HUES48 (cell line): ENCODE results near the gene ASPHD1.
A peak's percentile ranks its signal among the peaks of the same experiment; 100 is the strongest.

Source experiments
- H3K27ac ChIP-seq: one replicate; pipeline ENCODE4 v1.7.0; 2013; ENCODE audit warnings: low read depth, low read length, inconsistent platforms
- H3K27me3 ChIP-seq: 2 replicates; pipeline ENCODE4 v1.6.1; 2013; ENCODE audit warnings: mild to moderate bottlenecking, low read length; ENCODE audit not compliant: control insufficient read depth, insufficient read depth
- H3K36me3 ChIP-seq: 2 replicates; pipeline ENCODE4 v1.6.1; 2013; ENCODE audit warnings: low read length; ENCODE audit not compliant: control insufficient read depth, insufficient read depth
- H3K4me1 ChIP-seq: 2 replicates; pipeline ENCODE4 v1.6.1; 2013; ENCODE audit warnings: mild to moderate bottlenecking, low read length; ENCODE audit not compliant: control insufficient read depth, insufficient read depth
- H3K4me3 ChIP-seq: 2 replicates; pipeline ENCODE4 v1.5.1; 2013; ENCODE audit warnings: mild to moderate bottlenecking, low read depth, low read length
- H3K9ac ChIP-seq: 2 replicates; pipeline ENCODE4 v1.6.1; 2013; ENCODE audit warnings: mild to moderate bottlenecking, low read depth, low read length, moderate library complexity
- H3K9me3 ChIP-seq: 2 replicates; pipeline ENCODE4 v1.6.1; 2013; ENCODE audit warnings: low read length; ENCODE audit not compliant: control insufficient read depth, insufficient read depth

The ASPHD1 gene

DNA sequence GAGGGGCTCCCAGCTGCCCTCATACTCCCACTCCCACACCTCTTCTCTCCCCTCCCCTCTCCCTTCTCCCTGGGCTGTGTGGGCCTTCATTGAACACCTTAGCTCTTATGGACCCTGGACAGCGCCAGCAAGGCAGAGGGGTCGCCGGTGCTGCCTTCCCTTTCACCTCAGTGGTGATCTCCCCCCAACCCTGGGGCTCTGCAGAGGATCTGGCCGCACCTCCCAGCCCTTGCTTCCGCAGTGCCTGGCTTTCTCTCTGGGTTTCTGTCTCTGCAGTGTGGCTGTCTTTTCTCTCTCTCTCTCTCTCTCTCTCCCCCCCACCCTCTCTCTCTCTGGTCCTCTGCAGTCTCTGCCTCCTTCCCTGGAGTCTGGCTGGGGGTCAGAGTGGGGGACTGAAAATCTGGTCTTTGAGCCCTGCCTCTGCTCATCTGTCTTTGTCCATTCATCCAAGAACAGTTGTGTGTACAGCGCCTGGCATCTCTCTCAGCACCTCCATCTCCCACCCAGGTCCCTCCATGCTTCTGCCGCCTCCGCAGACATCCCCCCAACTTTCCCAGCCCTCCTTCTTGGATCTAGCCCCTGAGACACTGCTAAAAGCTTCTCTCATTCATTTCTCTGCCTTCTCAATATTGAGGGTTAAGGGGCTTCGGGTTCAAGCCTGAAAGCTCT, 2.0 kb upstream of the ASPHD1 start:
- peaks cover 13% of the 10 kb centered on the region for H3K4me1 ChIP-seq
- no peaks in the 10 kb centered on the region for H3K9me3 ChIP-seq
- H3K27me3 ChIP-seq = no peaks in the 10 kb centered on the region
- H3K27ac ChIP-seq = peak overlapping the region; percentile 89
- peaks cover 17% of the 10 kb centered on the region for H3K36me3 ChIP-seq
- peak overlapping the region; percentile 85 for H3K4me3 ChIP-seq
- H3K9ac ChIP-seq = peak overlapping the region; percentile 39; the same call in 1 of the 2 replicates

- Histone ChIP-seq H3K4me1 (peaks cover 13% of the 10 kb centered on the region), H3K27ac (peak overlapping the region; percentile 89), H3K9me3 (no peaks in the 10 kb centered on the region), H3K27me3 (no peaks in the 10 kb centered on the region), H3K9ac (peak overlapping the region; percentile 39; the same call in 1 of the 2 replicates), H3K36me3 (peaks cover 18% of the 10 kb centered on the region), H3K4me3 (peak overlapping the region; percentile 85)
Observed at GRCh38 chr16:29898804-29899515, 1.3 kb upstream of the ASPHD1 start.

- H3K4me3 ChIP-seq = peak within 1 kb of the TSS; percentile 85
- H3K4me1 ChIP-seq = peaks cover 13% of the 10 kb centered on the region
- peak within 1 kb of the TSS; percentile 89 for H3K27ac ChIP-seq
- H3K27me3 ChIP-seq = no peaks in the 10 kb centered on the region
- no peaks in the 10 kb centered on the region for H3K9me3 ChIP-seq
- H3K36me3 ChIP-seq = peaks cover 16% of the 10 kb centered on the region
- H3K9ac ChIP-seq = peak within 1 kb of the TSS; percentile 70
Observed at GRCh38 chr16:29899516-29900101, 679 bp upstream of the ASPHD1 start, which contains the start of gene SEZ6L2. SEZ6L2 (minus strand) TSS chr16:29899550; CDS start chr16:29899019, 531 bp downstream.

DNA sequence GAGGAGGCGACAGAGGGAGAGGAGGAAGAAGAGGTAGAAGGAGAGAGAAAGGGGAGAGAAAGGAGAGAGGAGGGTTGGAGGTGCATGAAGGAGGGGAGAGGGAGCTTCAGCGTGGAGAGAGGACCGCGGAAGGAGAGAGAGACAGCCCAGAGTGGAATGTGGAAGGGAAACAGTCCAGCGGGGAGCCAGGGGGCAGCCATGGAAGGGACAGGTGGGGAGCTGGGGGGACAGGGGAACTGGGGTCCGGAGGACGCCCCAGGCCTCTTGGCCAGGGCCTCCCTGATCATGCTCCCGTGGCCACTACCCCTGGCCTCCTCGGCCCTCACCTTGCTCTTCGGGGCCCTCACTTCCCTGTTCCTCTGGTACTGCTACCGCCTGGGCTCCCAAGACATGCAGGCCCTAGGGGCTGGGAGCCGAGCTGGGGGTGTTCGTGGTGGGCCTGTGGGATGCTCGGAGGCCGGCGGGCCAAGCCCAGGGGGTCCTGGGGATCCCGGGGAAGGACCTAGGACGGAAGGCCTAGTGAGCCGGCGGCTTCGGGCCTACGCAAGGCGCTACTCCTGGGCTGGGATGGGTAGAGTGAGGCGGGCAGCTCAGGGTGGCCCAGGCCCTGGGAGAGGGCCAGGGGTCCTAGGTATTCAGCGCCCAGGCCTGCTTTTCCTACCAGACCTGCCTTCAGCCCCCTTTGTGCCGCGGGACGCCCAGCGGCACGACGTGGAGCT, 759 bp downstream of the ASPHD1 start:
- H3K9me3 ChIP-seq = no peaks in the 10 kb centered on the region
- H3K4me3 ChIP-seq = peak overlapping the region; percentile 85
- no peaks in the 10 kb centered on the region for H3K27me3 ChIP-seq
- peaks cover 13% of the 10 kb centered on the region for H3K4me1 ChIP-seq
- peak overlapping the region; percentile 55 for H3K27ac ChIP-seq
- peak overlapping the region; percentile 70; the same call in 1 of the 2 replicates for H3K9ac ChIP-seq
- peaks cover 11% of the 10 kb centered on the region for H3K36me3 ChIP-seq

GRCh38 chr16:29901607-29901945, 1.3 kb downstream of the ASPHD1 start:
- H3K9ac ChIP-seq = peak overlapping the region; percentile 30; the same call in 1 of the 2 replicates
- peak overlapping the region; percentile 85 for H3K4me3 ChIP-seq
- H3K36me3 ChIP-seq = peaks cover 15% of the 10 kb centered on the region

GRCh38 chr16:29903590-29903989, 3.3 kb downstream of the ASPHD1 start:
- H3K27ac ChIP-seq = no peak overlapping the region
- no peaks in the 10 kb centered on the region for H3K27me3 ChIP-seq
- peaks cover 16% of the 10 kb centered on the region for H3K36me3 ChIP-seq
- no peak overlapping the region for H3K9ac ChIP-seq
- no peaks in the 10 kb centered on the region for H3K9me3 ChIP-seq
- peaks cover 5% of the 10 kb centered on the region; the same call in 1 of the 2 replicates for H3K4me1 ChIP-seq
- H3K4me3 ChIP-seq = no peak overlapping the region

More at GRCh38 chr16:29901607-29901945, 1.3 kb downstream of the ASPHD1 start:
- no peaks in the 10 kb centered on the region for H3K27me3 ChIP-seq
- no peaks in the 10 kb centered on the region for H3K9me3 ChIP-seq
- H3K27ac ChIP-seq = no peak overlapping the region
- H3K4me1 ChIP-seq = peaks cover 13% of the 10 kb centered on the region

- no peaks in the 10 kb centered on the region for H3K9me3 ChIP-seq
- peaks cover 5% of the 10 kb centered on the region; the same call in 1 of the 2 replicates for H3K4me1 ChIP-seq
- no peak overlapping the region for H3K27ac ChIP-seq
- peaks cover 20% of the 10 kb centered on the region for H3K36me3 ChIP-seq
- no peak overlapping the region for H3K9ac ChIP-seq
- no peak overlapping the region for H3K4me3 ChIP-seq
- no peaks in the 10 kb centered on the region for H3K27me3 ChIP-seq
Observed at GRCh38 chr16:29904947-29905346, 4.7 kb downstream of the ASPHD1 start.

DNA sequence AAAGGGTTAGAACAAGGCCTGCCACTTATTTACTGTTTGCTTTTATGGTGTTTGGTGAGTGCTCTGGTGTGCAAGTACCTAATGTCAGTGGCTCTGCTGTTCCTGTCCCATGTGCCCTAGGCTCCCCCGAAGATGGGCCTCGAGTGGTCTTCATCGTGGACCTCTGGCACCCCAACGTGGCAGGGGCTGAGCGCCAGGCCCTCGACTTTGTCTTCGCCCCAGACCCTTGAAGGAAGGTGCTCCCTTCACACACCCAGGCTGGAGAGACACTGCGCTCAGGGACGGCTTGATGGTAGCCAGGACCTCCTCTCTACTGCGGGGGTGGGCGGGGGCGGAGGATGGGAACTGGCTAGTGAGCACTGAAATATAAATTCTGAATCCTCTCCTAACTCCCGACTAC, 5.4 kb downstream of the ASPHD1 start:
- Histone ChIP-seq H3K27ac (no peak overlapping the region), H3K27me3 (no peaks in the 10 kb centered on the region), H3K9me3 (no peaks in the 10 kb centered on the region), H3K4me3 (no peak overlapping the region), H3K36me3 (peaks cover 20% of the 10 kb centered on the region), H3K4me1 (peaks cover 5% of the 10 kb centered on the region; the same call in 1 of the 2 replicates), H3K9ac (no peak overlapping the region)

DNA sequence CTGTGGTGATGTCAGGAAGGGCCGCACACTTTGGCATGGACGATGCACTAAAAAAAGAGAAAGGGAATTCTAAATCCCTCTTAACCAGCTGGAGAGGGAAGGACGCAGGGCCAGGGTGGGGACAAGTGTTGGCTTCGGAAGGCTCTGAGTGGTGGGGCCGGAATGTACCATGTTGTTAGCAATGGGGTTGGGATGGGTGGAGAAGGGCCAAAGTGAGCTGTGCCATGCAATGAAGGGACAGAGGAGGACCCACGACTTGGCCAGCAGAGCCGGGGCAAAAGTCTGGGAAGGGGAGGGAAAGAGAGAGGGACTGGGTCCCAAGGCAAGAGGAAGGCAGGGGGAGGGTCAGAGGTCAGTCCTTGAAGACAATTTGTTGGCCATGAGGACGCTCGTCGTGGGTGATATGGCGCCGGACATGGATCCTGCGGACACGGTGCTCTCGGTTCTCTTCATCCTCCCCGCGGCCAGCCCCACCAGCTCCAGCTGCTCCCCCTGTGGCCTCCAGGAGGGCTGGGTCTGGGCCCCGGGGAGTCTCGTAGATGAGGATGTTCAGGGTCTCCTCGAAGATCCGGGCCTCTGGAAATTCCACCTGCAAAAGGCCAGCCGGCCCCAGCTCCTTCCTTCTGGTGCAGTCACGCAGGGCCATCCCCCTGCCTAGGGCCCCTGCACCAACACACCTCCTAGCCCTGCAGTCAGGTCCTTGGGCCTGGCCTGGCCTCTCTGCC, 6.4 kb downstream of the ASPHD1 start:
- H3K9ac ChIP-seq = no peak overlapping the region
- H3K27ac ChIP-seq = no peak overlapping the region
- peaks cover 4% of the 10 kb centered on the region; the same call in 1 of the 2 replicates for H3K4me1 ChIP-seq
- no peak overlapping the region for H3K4me3 ChIP-seq
- peaks cover 20% of the 10 kb centered on the region for H3K36me3 ChIP-seq
- H3K27me3 ChIP-seq = no peaks in the 10 kb centered on the region
- H3K9me3 ChIP-seq = no peaks in the 10 kb centered on the region

- H3K36me3 ChIP-seq = peaks cover 20% of the 10 kb centered on the region
- H3K27ac ChIP-seq = no peak overlapping the region
- no peaks in the 10 kb centered on the region for H3K9me3 ChIP-seq
- H3K4me1 ChIP-seq = no peaks in the 10 kb centered on the region
- no peak overlapping the region for H3K9ac ChIP-seq
- no peaks in the 10 kb centered on the region for H3K27me3 ChIP-seq
- H3K4me3 ChIP-seq = no peak overlapping the region
Observed at GRCh38 chr16:29907973-29908372, 7.7 kb downstream of the ASPHD1 start.
